IPS-15b (cell line): Measurements from ENCODE around the gene TFB2M.

ENCODE experiments used
- H3K27me3 ChIP-seq: one replicate; pipeline ENCODE4 v1.6.1; 2013; ENCODE audit warnings: low read length; ENCODE audit not compliant: control insufficient read depth, insufficient read depth
- H3K36me3 ChIP-seq: one replicate; pipeline ENCODE4 v1.6.1; 2013; ENCODE audit warnings: low read length; ENCODE audit not compliant: control insufficient read depth, insufficient read depth
- H3K4me1 ChIP-seq: one replicate; pipeline ENCODE4 v1.6.1; 2013; ENCODE audit warnings: mild to moderate bottlenecking, low read length; ENCODE audit not compliant: control insufficient read depth, insufficient read depth
- H3K4me3 ChIP-seq: one replicate; pipeline ENCODE4 v1.5.1; 2013; ENCODE audit warnings: low read depth, low read length
- H3K9ac ChIP-seq: one replicate; pipeline ENCODE4 v1.6.1; 2013; ENCODE audit warnings: low read depth, mild to moderate bottlenecking, low read length
- H3K9me3 ChIP-seq: one replicate; pipeline ENCODE4 v1.6.1; 2013; ENCODE audit warnings: mild to moderate bottlenecking, low read length; ENCODE audit not compliant: control insufficient read depth, insufficient read depth

Gene TFB2M

DNA sequence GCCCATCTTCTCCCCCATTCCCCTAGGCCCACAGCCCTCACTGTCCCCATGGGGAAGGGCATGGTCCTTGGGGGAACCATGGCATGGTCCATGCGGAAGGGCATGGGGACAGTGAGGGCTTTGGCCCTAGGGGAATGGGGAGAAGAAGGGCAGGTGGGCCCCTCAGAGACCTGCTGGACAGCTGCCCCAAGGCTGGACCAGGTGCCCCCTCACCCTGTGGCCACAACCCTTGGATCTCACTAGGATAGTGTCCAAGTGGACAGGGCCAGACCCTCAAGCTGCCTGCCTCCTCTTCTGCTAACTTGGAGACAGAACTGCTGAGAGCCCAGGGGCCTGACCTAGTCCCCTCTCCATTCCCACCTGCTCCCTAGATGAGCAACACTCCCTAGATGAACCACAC is 46.5 kb downstream of the TFB2M start:
- Histone ChIP-seq H3K27me3 (no peaks in the 10 kb centered on the region), H3K9me3 (peaks cover 6% of the 10 kb centered on the region), H3K4me1 (no peaks in the 10 kb centered on the region), H3K9ac (no peak overlapping the region), H3K36me3 (no peaks in the 10 kb centered on the region), H3K4me3 (no peak overlapping the region)

DNA sequence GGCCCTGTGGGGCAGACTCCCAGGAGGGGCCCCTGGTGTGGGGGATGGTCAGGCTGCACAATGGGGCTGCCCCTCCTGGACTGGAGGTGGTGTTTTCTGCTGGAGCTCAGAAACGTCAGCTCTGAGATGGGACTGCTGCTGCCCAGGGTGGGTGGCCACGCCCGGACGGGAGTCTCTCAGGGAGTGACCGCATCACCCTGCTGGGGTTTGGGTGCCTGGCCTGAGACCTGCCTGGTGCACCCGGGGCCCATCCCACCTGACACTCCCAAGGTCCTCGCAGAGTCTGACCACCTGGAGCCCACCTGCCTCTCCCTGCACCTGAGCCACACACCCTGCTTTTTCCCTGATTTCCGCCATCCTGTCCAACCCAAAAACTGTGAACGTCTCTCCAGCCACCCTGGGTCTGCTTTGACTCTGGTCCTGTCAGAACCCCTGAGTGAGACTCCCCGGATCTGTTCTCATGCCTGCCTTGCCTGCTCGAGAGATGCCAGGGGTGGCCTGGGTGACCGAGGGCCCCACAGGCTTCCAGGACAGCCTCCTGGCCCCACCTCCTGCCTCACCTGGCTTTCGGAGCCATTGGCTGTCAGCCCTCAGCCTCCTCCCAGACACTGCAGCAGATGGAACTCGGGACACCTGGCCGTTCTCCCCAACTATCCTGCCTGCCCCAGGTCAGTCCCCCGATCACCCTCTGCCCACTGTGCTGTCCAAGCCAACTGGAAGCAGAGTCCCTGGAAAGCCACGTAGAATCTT is 47.4 kb downstream of the TFB2M start:
- Histone ChIP-seq H3K4me3 (no peak overlapping the region), H3K36me3 (no peaks in the 10 kb centered on the region), H3K27me3 (no peaks in the 10 kb centered on the region), H3K4me1 (no peaks in the 10 kb centered on the region), H3K9me3 (peaks cover 6% of the 10 kb centered on the region), H3K9ac (no peak overlapping the region)

DNA sequence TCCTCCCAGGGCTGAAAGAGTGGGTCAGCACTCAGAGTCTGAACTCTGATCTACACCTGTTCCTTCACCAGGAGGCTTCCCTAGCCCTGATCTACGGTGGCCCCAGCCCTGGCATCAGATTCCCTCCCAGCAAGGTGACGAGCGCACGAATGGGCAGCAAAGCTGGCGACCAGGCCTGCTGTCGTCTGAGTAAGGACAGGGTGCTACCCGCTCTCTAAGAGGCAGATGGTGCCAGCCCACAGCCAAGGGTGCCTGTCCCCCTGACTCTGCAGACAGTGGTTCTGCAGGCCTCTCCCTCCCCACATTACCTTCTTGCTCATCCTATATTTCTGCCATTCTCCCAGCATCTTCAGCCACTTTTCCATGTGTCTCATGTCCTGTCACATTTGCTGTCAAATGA is 48.7 kb downstream of the TFB2M start:
- Histone ChIP-seq H3K27me3 (no peaks in the 10 kb centered on the region), H3K4me1 (no peaks in the 10 kb centered on the region), H3K4me3 (no peak overlapping the region), H3K36me3 (no peaks in the 10 kb centered on the region), H3K9me3 (peaks cover 6% of the 10 kb centered on the region), H3K9ac (no peak overlapping the region)

DNA sequence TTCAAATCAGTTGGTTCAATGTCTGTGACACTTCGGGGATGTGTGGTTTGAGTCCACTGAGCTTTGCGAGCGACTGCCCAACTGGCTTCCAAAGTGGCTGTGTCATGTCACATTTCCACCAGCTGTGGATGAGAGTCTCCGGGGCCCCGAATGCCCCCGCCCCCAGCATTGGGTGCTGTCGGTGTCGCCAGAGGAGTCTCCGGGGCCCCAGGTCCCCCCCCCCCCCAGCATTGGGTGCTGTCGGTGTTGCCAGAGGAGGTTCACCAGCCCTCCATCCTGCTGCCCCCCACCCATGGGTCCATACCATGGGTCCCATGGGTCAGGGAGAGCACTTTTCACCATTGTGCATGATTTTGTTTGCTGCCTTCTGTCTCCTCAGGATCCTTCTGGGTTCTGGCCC is 49.9 kb downstream of the TFB2M start:
- Histone ChIP-seq H3K4me3 (no peak overlapping the region), H3K27me3 (no peaks in the 10 kb centered on the region), H3K4me1 (no peaks in the 10 kb centered on the region), H3K9ac (no peak overlapping the region), H3K36me3 (no peaks in the 10 kb centered on the region), H3K9me3 (peaks cover 6% of the 10 kb centered on the region)

DNA sequence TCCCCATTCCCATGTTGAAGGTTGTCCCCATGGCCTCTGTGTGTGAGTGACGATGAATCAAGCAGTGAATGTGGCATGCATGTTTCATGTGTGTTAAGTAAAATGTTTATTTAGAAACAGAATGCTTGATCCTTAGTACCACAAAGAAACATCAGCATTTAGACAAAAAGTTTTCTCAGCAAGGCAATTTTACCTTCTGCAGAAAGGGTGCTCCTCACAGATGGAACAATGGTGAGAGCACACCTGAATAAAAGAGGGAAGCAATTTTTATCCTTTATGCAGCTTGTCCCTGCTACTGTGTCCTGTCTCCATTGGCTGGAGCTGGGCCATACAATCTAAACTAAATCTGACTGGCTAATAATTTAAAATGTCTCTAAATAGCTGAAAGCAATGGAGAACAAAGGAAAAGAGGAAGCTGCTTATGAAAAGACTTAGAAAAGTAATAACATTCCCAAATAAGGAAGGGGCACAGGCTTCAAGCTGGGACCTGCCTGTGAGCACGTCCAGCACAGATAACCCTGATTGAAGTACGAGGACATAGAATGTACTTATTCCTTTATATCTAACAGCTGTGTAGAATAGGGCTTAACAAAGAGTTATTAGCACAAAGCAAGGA is 50.6 kb downstream of the TFB2M start:
- Histone ChIP-seq H3K4me3 (no peak overlapping the region), H3K9ac (no peak overlapping the region), H3K9me3 (peaks cover 6% of the 10 kb centered on the region), H3K27me3 (no peaks in the 10 kb centered on the region), H3K4me1 (no peaks in the 10 kb centered on the region), H3K36me3 (no peaks in the 10 kb centered on the region)

DNA sequence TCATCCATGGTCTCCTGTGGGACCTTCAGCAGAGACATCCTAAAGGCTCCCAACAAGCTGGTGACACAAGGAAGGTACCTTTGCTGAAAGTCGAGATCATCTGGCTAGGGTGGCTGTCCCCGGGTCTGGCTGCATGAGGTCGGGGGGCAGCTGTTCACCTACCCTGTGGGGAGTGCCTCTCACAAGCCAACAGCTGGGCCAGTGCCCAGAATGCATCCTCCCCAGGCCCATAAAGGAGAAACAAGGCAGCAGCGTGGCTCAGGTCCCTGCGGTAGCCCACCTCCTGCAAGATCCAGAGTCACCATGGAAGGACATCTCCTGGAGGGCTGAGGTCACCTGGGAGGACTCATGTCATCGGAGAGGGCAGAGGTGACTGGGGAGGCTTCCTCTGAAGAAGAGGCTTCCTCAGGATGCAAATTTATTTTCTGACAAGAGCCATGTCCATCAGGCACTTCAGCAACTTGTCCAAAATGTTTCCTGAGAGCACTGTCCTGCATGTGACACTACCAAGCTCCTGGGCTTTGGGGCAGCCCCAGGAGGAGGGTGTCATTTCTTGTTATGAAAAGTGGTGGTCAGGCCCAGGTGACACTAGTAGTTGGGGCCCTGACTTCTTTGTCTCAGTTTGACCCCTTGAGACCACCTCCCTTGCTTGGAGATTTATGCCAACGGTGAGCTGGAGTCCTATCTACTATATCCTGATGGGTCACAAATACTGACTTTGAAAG is 52.3 kb downstream of the TFB2M start:
- Histone ChIP-seq H3K9me3 (peaks cover 6% of the 10 kb centered on the region), H3K36me3 (no peaks in the 10 kb centered on the region), H3K4me3 (no peak overlapping the region), H3K27me3 (no peaks in the 10 kb centered on the region), H3K9ac (no peak overlapping the region), H3K4me1 (no peaks in the 10 kb centered on the region)

DNA sequence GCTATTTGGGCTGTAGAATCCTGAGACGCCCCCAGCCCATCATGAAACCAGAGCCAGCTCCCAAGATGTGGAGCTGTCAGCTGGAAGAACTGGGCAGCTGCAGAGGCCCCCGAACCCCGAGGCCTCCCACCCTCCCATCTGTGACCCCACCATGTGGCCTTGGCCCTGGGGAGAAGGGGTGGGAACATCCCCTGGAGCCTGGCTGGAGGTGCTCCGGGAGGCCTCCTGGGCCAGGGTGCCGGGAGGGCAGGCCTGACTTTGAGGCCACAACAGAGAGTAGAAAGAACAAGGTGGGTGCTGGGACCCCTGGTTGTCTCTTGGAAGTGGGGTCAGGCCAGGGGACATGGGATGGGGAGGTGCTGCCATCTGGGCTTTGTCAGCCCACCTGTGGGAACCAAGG is 53.0 kb downstream of the TFB2M start:
- H3K9me3 ChIP-seq = peaks cover 6% of the 10 kb centered on the region
- no peaks in the 10 kb centered on the region for H3K36me3 ChIP-seq
- H3K27me3 ChIP-seq = no peaks in the 10 kb centered on the region
- H3K4me1 ChIP-seq = no peaks in the 10 kb centered on the region
- no peak overlapping the region for H3K9ac ChIP-seq
- H3K4me3 ChIP-seq = no peak overlapping the region

DNA sequence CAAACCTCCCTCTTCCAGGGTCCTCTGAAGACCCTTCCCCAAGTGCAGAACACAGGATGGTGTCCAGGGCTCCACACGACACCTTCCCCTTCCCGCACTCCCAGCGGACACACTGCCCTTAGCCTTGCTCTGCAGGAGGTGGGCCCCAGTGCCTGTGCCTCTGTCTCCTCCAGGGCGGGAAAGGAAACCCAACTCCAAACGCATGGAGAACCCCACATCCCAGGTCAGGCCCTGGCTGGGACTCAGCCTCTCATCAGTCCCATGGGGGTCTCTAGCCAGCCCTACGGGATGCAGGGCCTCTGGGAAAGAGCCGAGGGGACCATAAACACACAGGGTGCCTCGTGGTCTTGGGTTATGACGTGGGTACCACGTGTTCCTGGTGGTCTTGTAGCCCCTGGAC is 53.4 kb downstream of the TFB2M start:
- H3K4me1 ChIP-seq = no peaks in the 10 kb centered on the region
- H3K36me3 ChIP-seq = no peaks in the 10 kb centered on the region
- peaks cover 6% of the 10 kb centered on the region for H3K9me3 ChIP-seq
- H3K4me3 ChIP-seq = no peak overlapping the region
- no peak overlapping the region for H3K9ac ChIP-seq
- H3K27me3 ChIP-seq = no peaks in the 10 kb centered on the region

DNA sequence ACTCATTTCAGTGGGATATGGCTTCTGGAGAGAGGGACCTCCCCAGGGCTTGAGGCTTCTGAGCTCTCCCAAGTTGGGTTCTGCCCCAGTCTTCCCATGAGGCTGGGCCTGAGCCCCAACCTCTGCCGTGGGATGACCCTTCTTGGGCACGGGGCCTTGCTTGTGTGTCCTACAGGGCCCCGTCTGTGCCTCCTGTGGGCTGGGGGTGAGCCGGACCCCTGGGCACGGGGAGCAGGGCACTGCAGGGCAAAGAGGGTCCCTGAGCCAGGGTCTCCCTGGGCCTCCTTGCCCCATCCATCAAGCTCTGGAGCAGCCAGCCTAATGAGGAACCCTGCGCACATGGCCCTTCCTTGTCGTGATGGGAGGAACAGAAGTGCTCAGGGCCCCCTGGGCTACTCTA is 53.8 kb downstream of the TFB2M start:
- Histone ChIP-seq H3K9me3 (peaks cover 6% of the 10 kb centered on the region), H3K9ac (no peak overlapping the region), H3K27me3 (no peaks in the 10 kb centered on the region), H3K4me3 (no peak overlapping the region), H3K36me3 (no peaks in the 10 kb centered on the region), H3K4me1 (no peaks in the 10 kb centered on the region)

DNA sequence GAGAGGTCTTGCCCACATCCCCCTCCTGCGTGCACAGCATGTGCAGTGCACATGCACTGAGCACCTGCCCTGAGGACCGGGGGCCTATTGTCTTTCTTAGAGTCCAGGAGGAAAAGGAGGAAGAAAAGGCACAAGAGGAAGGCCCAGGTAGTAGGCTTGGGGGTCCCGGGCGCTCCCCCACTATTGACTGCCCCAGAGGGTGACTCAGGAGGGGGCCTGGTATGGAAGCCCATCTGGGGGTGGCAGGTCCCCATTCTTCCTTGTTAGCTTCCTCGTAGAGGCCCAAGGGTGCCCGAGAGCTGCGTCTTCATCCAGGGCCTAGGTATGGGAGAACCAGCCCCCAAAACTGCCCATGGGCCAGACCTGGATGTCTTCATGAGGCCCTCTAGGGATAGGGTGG is 54.9 kb downstream of the TFB2M start:
- peaks cover 2% of the 10 kb centered on the region for H3K27me3 ChIP-seq
- H3K4me3 ChIP-seq = no peak overlapping the region

DNA sequence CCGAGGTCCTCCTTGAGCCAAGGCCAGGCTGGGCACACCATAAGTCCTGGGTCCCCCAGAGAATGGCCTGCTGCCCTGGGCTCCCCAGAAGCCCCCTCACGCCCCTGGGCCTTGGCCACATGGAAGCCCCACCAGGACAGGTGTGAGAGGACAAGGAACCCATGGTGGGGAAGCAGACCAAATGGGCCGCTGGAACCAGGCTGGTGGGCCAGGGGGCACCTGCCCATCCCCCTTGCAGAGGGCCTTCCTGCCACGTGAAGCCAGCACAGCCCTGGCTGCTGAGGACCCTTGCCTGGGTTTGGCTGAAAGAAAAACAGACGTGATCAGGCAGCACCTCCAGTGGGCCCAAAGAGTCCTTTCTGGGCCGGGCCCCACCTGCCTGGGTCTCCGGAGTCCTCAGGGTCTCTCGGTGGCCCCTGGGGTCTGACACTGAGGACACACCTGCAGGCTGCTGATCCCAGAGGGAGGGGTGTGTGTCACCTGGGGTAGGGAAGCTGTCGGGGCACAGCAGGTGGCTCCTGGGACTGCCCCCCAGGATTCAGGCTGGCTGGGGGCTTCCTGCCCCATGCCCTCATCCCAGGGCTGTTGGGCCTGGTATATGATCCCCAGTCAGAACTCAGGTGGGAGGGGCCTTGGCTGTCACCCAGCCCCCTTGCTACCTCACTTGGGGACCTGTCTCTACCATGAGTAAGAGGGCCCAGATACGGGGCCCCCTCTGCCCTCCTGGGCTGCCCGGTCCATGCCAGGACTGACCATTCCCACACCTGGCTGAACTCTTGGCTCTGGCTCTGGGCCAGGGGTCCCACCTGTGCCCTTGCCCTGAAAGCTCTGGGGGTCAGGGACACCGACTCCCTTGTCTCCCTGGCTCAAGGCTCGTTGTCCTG is 55.7 kb downstream of the TFB2M start:
- no peak overlapping the region for H3K4me3 ChIP-seq
- peaks cover 6% of the 10 kb centered on the region for H3K9me3 ChIP-seq
- no peaks in the 10 kb centered on the region for H3K36me3 ChIP-seq
- H3K9ac ChIP-seq = no peak overlapping the region
- peaks cover 9% of the 10 kb centered on the region for H3K27me3 ChIP-seq
- no peaks in the 10 kb centered on the region for H3K4me1 ChIP-seq

More for the DNA sequence above, 54.9 kb downstream of the TFB2M start:
- H3K9ac ChIP-seq = no peak overlapping the region
- peaks cover 6% of the 10 kb centered on the region for H3K9me3 ChIP-seq
- H3K36me3 ChIP-seq = no peaks in the 10 kb centered on the region
- H3K4me1 ChIP-seq = no peaks in the 10 kb centered on the region
